Tongue (tissue), 2 donors: ENCODE data around the gene FBXO8. TPM values are rescaled to one million over a fixed set of nuclear protein-coding genes. Genes with fewer than 3 reads are reported as not detected.
A peak's percentile ranks its signal among the peaks of the same experiment; 100 is the strongest.
"Not testable (repeated sequence)": the region's sequence is repeated elsewhere in the genome, so short reads cannot be mapped to it uniquely, and the experiment has no call there.

Source experiments
- DNase-seq: peaks from one replicate; pipeline ENCODE4 v3.0.0-alpha.2; 2015
- total RNA-seq: library from RNA; depleted of rRNA; stranded (reverse); fragments of >200 nt; gene quantifications from one replicate; pipeline ENCODE4 v1.2.3, GENCODE V29; 2014

Gene FBXO8, protein sequence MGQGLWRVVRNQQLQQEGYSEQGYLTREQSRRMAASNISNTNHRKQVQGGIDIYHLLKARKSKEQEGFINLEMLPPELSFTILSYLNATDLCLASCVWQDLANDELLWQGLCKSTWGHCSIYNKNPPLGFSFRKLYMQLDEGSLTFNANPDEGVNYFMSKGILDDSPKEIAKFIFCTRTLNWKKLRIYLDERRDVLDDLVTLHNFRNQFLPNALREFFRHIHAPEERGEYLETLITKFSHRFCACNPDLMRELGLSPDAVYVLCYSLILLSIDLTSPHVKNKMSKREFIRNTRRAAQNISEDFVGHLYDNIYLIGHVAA
- total RNA-seq: 24.4 TPM

DNA sequence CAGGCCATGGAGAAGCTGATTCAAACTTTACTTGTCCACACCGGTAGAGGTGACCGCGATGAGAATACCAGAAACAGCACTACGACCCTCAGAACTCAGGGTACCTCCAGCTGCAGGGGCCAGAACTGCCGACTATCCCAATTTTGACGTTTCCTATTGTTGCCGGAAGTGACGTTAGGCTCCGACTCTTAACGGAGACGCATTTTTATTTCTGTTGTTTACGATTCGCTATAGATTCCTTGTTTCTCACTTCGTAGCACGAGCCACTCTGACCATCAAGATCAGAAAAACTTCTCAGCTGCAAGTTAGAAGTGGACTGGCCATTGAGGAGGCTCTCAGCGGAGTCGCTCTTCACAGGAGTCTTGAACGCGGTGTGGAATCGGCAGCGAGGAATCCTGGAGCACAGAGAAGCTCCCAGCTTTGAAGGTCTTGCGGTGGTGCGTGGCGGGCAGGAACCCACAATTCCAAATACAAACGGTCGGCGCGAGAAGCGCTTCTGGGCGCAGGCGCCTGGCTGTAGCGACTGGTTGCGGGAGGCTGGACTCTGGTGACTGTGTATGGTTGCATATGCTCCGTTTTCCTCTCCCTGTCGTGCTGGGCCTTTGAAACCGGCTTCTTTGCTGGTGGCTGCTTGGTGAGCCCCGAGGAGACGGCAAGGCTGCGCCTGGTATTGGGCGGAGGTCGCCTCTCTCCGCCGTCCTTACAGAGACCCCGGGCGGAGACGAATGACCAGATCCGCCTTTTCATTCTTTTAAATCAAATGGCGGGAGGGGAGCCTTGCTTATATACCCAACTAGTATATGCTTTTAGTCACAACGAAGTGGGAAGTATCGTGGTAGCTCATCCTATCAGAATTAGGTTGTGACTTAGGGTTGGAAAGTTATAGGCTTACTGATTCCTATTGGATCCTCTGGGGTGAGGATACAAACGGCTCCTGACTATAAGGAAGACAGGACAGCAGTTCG is at the start of gene FBXO8, which contains the start of gene CEP44:
Gene FBXO8, minus strand, starts transcription at position 161 of the 965 bp plus-strand sequence. CDS start 20,575 bp downstream, outside the sequence.
Gene CEP44, plus strand, starts transcription at position 405 of the 965 bp plus-strand sequence. CDS start 15,211 bp downstream, outside the sequence.
- DNase-seq: peak; percentile 94

DNA sequence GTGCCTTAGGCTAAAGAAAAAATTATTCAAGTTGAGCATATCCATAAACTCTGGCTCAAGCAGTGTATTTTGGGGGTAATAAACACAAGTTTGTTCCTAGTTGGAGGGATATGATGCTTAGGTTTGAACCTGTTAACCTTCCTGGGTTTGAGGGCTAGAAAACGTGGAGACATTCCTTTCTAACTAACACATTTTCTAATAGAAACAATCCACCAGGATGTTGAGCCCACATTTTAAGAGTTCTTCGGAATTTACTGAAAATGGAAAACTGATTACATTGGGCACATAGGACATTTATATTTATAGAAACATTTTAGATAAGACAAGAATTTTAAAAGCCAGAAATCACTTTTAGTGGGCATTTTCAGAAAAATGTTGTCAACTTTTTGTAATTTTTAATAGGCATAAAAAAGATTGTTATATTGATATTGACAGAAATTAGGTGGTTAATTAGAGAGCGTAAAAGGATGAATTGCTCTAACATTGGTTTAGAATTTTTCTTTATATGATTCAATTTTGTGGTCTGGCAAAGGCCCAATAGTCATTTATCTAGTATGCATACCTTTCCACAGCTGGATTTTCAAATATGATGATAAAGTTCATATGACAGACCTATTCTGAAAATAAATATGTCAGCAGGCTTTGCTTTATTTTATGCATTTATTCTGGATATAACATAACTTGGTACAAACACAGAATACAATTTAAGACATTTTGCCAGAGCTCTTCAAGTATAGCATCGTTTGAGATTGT is 49.5 kb upstream of the FBXO8 start:
- DNase-seq: no peak

DNA sequence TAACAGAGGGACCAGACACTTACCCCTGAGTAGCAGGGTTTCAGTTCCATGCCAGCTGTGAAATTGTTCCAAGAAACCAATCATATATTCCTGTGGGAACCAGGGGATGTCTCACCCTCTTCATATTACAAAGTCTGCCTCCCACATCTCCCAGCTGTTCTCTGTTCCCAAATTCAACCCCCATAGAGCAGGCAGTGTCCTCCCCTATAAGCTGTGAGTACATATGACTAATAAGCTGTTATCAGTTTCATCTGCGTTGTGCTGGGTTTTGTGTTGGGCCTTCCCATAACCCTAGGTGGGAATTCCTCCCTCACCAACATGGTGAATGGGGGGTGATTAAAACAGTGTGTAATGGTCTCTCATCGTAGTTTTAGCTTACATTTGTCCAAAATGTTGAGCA is 41.3 kb upstream of the FBXO8 start:
- no peak for DNase-seq

DNA sequence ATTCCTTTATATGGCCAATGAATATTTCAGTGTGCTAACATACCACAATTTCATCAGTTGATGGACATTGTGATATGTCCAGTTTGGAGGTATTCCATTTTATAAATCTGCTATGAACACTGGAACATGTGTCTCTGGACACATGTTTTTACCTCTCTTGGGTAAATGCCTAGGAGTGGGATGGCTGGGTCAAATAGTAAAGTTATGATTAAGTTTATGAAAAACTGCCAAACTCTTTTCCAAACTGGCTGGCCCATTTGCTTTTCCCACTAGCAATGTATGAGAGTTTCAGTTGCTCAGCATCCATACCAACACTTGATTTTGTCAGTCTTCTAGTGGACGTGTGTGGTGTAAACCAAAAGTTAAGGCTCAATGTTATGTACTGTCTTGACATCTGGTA is 40.8 kb upstream of the FBXO8 start:
- DNase-seq: no peak

DNA sequence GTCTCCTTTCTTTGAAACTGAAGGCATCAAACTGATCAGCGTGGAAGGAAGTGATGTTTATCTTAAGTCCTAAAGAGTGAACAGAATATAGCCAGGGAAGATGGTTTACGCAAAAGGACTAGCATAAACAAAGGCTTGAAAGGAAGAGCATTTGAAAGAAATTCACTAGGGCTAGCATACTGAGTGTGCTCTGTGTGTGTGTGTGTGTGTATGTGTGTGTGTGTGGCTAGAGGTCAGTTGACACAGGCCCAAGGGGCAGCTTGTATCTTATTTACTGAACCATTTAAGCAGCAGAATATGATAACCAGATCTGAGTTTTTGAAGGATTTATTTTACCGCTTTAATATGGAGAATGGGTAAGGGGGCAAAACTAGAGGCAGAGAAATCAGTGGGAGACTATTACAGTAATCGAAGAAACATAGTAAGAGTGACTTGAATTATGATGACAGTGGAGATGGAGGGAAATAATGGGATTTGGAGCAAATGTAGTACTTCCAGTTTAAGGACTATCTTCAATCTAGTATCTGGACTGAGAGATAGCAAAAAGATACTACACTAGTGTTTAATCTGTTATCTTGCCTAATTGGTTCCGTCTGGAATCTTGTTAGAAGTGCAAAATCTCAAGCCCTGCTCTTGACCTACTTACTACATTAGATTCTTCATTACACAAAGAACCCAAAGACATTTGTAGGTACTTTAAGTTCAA is 37.2 kb upstream of the FBXO8 start:
- no peak for DNase-seq

DNA sequence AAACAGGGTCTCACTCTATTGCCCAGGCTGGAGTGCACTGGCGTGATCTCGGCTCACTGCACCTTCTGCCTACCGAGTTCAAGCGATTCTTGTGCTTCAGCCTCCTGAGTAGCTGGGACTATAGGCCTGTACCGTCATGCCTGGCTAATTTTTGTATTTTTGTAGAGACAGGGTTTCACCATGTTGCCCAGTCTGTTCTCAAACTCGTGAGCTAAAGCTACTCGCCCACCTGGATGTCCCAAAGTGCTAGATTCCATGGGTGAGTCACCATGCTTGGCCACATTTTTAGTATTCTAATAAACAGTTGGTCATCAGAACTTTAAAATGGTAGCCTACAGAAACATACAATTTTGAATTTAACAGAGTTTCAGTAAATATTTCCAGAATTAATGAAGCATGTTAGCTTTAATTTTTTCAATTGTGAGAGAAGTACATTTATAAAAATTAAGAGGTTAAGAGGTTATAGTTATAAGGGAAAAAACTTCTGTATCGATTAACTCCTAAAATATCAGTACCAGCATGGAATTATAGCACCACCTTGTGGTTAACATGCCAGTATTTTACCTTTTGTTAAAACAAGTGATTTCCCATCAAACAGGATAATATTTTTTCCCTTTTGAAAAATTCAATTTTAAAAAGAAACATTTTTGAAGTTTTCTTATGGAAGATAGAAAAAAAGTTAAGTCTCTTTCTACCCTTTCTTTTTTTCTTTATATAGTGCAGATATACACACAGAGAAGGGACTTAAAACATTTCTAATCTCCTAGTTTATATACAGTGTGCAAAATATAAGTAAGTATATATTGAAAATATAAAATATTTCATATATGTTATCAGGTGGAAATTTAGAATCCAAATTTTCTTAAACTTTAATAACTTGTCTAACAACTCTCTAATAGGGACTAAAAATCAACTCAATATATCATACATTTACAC is 35.6 kb upstream of the FBXO8 start:
- peak; percentile 53 for DNase-seq

DNA sequence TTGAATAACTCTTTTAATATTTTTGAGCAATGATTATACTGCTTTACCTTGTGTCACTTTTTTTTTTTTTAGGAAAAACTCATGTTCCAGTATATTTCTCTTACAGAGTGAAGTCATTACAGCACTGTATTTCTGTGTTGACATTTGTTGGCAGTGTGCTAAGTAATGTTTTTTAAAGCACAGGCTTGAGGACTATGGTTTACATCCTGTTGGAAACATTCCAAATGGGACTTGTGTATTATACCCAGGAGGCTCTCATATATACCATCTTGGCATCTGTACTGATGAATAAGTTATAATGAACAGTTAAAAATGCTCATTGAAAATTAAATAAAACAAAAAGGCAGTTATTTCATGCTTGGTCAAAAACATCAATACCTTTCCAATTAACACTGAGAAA is 34.1 kb upstream of the FBXO8 start:
- peak; percentile 10 for DNase-seq

DNA sequence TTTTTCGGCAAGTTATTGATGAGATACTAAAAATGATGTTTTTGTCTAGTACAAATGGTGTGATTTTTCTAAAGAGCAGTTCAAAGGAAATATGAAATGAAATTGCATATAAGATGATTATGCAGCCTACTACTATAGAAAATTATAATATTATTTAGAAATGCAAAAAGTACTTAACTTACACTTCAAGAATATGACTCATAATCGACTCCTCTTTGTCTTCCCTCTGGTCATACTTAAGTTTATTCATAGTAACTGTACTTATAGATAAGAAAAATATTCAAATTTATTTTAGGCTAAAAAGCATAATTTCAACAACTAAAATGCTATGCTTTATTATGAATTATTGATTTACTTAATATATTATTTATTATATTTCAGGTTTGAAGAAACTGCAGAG is 33.5 kb upstream of the FBXO8 start:
- no peak for DNase-seq

DNA sequence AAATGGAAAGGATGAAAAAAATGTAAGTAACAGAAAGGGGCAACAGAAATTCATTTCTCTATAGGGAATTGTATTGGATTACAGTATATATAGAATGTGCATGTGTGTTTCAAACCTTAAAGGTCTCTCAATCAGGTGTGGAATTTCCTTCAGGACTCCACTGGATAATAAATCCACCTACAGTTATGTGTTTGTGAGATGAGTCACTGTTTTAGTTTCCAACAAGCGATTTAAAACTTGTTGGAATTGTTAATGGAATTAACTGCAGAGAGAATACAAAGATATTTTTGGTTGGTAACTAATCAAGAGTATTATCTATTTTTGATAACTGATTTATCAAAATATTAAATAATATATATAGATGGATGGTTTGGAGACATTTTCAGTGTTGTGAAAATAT is 33.1 kb upstream of the FBXO8 start:
- no peak for DNase-seq

DNA sequence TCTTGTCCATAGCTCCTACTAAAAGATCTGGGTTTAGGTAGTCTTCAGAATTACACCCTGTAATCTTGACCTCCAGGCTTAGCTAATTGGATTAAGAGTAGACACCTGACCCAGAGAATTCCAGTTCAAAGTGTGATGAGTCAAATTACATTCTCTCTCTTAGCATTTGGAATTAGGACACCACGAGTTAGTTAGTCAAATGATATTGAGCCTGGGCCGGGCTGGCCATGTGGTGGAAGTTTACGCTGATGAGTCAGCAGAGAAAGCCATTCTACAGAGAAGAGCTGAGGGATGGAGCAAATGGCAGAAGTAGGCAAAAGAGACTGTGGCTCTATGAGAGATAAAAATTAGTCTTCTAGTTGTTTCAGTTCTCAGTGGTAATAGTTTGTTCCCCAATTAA is 31.3 kb upstream of the FBXO8 start:
- DNase-seq: no peak

DNA sequence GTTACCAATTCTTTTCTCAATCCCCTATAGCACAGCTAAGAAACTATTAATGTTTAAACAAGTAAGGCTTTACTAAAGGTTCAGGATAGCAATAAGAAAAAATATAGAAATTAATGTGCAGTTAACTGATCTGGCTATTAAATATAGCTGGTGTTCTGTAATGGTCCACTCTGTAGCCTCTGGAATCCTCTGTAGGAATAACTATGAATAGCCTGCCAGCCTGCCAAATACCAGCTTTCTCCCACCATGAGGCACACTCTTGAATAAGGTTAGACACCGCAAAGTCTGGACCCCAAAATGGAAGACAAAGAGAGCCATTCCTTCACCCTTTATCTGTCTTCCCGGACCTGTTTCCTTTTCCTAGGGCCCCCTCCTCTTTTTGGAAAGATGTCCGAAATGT is 30.8 kb upstream of the FBXO8 start:
- no peak for DNase-seq

DNA sequence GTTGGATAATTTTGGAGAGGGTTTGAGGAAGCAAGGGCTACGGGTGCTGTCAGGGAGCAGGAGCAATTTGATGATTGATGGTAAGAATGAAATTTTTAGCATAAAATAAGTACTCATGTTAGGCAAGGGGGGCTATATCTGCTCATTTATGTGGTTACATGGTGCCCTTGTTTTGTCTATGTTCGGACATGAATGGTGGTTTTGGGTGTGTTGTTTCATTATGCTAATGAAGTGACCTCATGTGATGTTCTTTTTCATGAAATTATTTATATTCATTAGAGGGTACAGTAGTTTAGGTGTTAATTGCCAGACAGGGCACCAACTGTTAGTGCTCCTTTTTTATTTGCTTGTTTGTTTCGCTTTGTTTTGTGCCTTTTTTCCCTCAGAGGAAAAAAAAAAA is 29.5 kb upstream of the FBXO8 start:
- DNase-seq: no peak

DNA sequence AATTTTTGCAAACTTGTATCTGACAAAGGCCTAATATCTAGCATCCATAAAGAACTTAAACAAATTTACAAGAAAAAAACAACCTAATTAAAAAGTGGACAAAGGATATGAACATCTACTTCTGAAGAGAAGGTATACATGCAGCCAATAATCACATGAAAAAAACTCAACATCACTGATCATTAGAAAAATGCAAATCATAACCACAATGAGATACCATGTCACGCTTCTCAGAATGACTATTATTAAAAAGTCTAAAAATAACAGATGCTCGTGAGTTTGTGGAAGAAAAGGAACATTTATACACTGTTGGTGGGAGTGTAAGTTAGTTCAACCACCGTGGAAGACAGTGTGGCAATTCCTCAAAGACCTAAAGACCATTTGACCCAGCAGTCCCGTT is 24.2 kb upstream of the FBXO8 start:
- DNase-seq: no peak

DNA sequence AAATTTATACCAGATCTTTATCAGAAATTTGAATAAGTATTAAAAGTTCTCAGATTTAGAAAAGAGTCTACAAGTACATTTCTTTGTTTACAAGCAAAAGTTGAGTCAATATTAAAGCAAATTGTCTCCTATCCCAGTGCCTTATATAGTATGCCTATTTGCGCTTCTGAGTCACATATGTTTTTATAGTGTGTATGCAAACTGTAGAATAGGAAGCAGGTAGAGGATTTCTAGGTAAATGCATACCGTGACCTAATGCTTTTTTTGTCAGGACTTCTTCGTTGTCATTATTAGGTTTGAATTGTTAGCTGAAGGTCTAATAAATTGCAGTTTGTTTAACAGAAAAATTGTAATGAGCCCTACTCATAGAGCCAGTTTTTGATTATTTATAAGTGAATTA is 22.5 kb upstream of the FBXO8 start:
- DNase-seq: no peak

DNA sequence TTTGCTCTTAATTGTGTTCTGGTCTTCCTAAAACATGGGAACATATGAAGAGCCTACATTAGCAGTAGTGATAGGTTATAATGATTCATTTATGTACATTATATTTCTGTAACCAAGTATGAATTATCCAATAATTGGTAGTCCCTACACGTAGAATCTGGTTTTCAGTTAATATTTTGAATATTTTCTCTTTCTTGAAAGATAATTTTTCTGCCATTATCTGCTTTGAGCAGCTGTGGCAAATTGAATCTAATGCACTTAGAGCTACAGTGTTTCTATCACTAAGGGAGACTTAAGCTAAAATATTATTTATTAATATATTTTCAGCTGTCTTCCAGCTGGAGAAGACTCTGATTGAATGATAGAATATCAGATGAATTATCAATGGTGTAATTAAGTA is 21.2 kb upstream of the FBXO8 start:
- DNase-seq: no peak

DNA sequence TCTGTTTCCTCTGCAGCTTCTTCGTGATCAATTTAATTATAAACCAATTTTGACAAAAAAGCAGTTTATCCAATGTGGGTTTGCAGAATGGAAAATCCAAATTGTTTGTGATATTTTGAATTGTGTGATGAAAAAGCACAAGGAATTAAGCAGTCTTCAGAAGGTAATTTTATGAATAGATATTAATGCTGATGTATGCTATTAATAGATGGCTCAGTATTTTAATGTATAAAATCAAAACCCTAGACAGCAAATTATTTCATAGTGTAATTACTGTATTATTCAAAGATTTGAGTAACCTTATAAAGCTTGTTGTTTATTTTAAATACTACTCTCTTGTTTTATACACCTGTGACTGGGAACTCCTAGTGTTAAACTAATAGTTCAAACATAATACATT is 20.2 kb upstream of the FBXO8 start:
- no peak for DNase-seq

DNA sequence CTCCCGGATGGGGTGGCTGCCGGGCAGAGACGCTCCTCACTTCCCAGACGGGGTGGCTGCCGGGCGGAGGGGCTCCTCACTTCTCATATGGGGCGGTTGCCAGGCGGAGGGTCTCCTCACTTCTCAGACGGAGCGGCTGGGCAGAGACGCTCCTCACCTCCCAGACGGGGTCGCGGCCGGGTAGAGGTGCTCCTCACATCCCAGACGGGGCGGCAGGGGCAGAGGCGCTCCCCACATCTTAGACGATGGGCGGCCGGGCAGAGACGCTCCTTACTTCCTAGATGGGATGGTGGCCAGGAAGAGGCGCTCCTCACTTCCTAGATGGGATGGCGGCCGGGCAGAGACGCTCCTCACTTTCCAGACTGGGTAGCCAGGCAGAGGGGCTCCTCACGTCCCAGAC is 11.7 kb upstream of the FBXO8 start:
- not testable (repeated sequence) for DNase-seq

DNA sequence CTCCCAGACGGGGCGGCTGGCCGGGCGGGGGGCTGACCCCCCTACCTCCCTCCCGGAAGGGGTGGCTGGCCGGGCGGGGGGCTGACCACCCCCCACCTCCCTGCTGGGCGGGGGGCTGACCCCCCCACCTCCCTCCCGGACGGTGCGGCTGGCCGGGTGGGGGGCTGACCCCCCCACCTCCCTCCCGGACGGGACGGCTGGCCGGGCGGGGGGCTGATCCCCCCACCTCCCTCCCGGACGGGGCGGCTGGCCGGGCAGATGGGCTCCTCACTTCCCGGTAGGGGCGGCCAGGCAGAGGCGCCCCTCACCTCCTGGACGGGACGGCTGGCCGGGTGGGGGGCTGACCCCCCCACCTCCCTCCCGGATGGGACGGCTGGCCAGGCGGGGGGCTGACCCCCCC is 11.2 kb upstream of the FBXO8 start:
- not testable (repeated sequence) for DNase-seq

DNA sequence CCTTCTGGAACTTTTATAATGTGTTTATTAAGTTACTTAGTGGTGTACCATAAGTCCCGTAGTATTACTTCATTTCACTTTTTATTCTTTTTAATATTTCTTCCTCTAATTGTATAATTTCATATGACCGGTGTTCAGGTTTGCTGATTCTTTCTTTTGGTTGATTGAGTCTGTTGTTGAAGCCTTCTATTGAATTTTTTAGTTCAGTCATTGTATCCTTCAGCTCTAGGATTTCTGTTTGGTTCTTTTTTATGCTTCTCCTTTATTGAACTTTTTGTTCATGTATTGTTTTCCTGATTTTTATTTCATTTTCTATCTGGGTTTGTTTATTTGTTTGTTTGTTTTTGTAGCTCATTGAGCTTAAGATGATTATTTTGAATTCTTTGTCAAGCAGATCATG is 9.0 kb upstream of the FBXO8 start:
- DNase-seq: no peak

DNA sequence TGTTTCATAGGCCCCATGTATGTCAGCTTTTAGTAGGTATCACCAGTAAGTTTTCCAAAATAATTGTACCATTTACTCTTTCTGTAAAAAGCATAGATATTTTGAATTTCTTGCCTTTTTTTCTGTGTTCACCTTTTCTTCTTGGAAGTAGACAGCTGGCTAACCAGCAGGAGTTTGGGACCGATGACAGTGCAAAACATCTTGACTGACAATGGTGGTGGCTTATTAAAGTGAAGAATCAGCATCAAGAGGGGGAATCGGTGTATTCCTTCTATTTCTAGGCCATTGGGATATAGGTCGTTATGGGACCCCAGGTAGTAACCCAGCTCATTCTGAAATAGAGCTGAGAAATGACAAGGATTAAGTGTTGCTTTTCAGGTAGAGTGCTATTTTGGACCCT is 3.4 kb upstream of the FBXO8 start:
- DNase-seq: no peak

DNA sequence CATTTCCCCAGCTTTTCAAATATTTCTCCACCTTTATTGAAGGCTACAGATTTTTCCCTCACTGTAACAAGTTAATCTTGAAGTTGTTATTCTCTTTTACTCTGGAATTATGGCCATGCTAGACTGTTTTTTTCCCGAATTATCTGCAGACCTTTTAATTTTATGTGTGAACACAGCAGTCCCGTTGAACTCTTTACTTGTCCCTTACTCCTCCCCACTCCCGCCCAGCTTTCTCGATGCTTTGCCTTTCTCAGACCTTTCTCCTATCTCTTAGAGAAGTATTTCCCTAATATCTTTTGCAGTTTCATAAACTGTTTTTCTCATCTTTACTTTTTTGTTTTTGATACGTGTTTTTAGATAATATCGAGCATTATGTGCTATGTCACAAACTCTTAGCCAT is 1.0 kb upstream of the FBXO8 start:
- DNase-seq: no peak
